Activated CD4-positive, CD25-positive, alpha-beta regulatory T cell treated with anti-CD3 and anti-CD28 coated beads, Interleukin-2, amount 50 U/mL, for 72 hours (primary cell): ENCODE data around the gene THRSP.
"Not testable (repeated sequence)": the region's sequence is repeated elsewhere in the genome, so short reads cannot be mapped to it uniquely, and the experiment has no call there.

Experiments used
- DNase-seq: peaks from one replicate; pipeline ENCODE4 v3.0.0; 2021

The THRSP gene, protein sequence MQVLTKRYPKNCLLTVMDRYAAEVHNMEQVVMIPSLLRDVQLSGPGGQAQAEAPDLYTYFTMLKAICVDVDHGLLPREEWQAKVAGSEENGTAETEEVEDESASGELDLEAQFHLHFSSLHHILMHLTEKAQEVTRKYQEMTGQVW

DNA sequence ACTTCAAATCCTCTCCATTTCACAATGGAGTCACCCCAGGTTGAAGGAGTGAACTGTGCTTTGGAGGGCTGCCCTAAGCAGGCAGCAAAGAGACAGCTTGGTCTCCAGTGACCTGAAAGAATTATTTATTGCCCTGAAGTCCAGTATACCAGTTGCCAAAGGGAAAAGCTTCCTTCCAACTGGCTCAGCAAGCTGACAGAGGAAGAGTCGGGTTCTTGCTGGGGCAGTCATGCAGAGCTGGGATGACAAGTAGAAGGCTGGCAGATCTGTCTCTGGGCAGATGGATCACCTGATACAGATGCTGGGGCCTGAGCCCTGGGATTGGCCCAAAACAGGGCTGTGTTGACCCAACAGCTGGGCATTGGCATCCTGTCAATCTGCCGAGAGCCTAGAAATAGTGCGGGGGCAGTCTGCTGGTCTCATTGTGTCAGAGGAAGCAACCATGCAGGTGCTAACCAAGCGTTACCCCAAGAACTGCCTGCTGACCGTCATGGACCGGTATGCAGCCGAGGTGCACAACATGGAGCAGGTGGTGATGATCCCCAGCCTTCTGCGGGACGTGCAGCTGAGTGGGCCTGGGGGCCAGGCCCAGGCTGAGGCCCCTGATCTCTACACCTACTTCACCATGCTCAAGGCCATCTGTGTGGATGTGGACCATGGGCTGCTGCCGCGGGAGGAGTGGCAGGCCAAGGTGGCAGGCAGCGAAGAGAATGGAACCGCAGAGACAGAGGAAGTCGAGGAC, at the start of gene THRSP:
Gene THRSP, plus strand, starts transcription at position 422 of the 742 bp plus-strand sequence. Its CDS starts 21 bp downstream, at position 443.
- DNase-seq: no peak

DNA sequence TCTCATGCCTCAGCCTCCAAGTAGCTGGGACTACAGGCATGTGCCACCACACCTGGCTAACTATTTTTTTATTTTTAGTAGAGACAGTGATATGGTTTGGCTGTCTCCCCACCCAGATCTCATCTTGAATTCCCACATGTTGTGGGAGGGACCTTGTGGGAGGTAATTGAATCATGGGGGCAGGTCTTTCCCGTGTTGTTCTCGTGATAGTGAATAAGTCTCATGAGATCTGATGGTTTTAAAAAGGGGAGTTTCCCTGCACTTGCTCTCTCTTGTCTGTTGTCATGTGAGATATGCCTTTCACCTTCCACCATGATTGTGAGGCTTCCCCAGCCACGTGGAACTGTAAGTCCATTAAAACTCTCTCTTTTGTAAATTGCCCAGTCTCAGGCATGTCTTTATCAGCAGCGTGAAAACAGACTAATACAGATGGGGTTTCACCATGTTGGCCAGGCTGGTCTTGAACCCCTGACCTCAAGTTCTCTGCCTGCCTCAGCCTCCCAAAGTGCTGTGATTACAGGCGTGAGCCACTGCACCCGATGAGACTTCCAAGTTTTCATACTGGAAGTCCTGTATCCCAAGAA, 48.6 kb upstream of the THRSP start:
- DNase-seq: not testable (repeated sequence)

DNA sequence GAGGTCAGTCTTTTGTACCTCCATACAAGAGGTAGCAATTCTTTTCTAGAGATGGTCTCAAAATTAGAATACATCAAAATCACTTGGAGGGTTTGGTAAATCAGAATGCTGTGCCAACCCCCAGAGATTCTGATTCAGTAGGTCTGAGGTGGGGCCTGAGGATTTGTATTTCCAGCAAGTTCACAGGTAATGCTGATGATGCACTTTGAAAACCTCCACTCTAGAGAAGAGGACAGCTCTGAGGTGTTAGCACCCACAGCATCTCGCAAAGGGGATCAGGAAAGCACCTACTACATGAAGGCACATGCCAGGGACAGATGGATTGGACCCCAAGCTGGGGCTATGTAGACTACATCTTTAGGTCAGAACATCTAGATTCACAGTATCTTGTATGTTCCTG, 47.8 kb upstream of the THRSP start:
- DNase-seq: no peak

DNA sequence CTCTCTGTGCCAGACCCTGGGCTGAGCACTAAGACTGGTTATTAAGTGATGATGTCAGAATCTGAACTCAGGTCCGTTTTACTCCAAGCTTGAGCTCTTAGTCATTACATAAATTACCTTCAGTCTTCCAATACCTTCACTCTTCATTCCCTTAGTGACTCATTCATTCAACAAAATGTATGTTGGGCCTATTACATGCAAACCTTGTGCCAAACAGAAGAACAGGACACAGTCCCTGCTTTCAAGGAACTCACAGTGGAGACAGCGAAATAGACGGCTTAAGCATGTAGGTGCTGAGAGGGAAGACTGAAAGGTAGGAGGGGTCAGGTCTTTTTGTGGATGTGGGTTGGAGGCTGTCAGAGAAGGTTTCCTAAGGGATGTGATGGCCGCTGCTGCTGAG, 43.9 kb upstream of the THRSP start:
- no peak for DNase-seq

DNA sequence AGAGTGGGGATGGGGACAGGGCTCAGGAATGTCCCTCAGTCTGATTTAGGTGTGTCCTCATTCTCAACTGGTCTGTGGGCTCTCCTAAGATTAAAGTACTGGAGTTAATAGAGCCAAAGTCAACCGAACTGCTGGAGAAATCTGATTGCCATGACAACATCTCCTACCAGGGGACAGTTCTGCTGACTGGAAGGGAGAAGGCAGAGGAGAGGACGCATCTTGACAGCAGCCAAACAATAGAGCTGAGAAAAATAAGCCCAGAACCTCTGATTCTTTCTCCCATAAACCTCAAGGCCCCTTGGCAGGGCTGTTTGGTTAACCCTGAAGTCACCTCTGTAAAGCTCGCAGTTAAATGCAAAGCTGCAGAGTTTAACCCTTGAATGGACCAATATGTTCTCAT, 43.4 kb upstream of the THRSP start:
- no peak for DNase-seq

DNA sequence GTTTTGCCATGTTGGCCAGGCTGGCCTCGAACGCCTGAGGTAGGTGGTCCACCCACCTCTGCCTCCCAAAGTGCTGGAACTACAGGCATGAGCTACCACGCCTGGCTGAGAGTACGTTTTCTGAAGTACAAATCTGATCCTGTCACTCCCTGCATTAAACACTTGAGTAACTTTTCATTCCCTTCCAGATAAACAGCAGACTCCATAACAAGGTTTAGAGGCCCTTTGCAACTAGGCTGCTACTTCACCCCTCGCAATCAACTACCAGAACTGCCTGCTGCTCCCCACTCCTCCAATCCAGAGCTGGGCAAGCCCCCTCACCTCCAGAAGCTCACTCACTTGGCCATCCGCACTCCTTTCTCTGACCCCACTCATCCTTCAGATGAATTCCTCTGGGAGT, 42.0 kb upstream of the THRSP start:
- no peak for DNase-seq

DNA sequence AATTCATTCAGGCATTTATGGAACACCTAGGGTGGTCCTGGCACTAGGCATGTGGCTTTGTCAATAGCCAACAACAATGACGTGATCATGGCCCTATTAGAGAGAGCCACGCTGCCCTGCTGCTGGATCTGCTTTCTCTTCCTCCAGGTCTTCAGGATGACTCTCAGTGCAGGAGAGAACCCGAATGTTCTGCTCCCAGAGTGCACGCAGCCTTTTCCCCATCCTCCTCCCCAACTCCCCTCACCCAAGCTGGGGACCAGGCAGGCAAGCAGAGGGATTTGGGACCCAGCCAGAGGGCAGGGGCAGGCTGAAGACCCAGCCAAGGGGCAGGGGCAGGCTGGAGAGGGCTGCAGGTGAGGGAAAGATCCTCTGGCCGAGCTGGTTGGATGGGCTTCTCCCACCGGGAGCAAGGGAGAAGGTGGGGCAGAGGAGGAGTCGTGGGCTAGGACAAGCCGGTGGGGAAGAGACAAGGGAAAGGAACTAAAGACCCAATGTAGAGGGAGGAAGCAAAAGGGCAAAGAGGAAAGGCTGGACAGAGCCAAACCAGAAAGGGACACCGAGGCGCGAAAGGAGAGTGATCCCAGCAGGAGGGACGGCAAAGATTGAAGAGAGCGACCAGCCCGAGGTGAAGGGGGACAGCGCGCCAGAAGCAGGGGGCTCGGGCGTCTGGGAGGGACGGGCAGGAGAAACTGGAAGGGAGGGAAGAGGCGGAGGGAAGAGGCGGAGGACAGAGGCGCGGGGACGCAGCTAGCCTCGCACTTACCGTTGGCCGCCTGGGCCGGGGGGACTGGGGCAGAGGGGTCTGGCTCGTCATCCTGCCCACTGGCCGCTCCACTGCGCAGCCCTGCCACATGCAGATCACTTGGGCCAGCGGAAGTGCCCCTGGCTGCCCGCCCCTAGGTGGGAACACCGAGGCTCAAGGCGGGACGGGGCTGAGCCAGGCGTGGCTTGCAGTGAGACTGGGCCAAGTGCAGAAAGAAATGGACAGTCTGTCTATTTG, 41.0 kb upstream of the THRSP start, which contains the start of gene KCTD14:
Gene KCTD14, minus strand, starts transcription at position 880 of the 1,000 bp plus-strand sequence. Its CDS starts 27 bp downstream, at position 853.
- no peak for DNase-seq

DNA sequence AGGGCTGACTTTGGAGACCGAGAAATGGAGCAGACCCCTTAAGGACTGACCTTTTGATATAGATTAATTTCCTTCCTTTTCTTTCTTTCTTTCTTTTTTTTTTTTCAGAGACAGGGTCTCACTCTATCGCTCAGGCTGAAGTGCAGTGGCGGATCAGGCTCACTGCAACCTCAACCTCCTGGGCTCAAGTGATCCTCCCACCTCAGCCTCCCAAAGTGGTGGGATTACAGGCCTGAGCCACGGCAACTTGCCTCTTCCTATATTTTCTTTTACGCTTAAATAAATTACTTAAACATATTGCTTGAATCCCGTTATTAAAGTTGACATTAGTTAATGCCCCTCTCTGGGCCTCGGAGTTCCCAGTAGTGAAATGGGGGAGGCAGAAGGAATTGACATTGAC, 40.2 kb upstream of the THRSP start:
- DNase-seq: no peak

DNA sequence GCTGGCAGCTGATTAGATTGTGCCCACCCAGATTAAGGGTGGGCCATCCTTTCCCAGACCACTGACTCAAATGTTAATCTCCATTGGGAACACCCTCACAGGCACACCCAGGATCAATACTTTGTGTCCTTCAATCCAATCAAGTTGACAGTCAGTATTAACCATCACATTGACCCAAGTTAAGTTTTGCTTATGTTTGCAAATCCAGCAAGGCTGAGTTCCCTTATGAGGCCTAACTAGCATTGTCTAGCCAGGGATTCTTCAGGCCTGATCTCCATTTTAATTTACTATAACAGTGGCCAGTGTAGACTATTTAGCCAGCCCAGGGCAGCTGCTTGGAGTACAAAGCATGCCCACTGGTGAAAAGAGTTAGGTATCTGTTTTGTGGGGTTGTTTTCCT, 38.3 kb upstream of the THRSP start:
- no peak for DNase-seq

DNA sequence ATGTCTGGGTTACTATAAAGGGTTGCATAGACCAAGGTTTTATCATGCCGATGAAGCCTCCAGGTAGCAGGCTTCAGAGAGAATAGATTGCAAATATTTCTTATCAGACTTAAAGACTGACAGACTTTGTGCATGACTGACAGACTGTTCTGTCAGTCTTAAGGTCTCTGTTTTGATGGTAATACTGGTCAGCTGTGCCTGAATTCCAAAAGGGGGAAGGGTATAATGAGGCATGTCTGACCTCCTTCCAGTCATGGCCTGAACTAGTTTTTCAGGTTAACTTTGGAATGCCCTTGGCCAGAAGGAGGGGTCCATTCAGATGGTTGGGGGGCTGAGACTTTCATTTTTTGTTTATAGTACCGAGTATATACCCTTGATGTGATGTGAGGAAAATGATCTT, 35.9 kb upstream of the THRSP start:
- DNase-seq: no peak

DNA sequence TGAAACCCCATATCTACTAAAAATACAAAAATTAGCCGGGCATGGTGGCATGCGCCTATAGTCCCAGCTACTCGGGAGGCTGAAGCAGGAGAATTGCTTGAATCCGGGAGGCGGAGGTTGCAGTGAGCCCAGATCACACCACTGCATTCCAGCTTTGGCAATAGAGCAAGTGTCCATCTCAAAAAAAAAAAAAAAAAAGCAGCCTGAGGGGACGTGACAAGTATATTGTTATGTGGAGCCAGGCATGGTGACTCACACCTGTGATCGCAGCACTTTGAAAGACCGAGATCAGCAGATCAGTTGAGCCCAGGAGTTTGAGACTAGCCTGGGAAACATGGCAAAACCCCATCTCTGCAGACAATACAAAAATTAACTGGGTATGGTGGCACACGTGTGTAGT, 35.2 kb upstream of the THRSP start:
- not testable (repeated sequence) for DNase-seq

DNA sequence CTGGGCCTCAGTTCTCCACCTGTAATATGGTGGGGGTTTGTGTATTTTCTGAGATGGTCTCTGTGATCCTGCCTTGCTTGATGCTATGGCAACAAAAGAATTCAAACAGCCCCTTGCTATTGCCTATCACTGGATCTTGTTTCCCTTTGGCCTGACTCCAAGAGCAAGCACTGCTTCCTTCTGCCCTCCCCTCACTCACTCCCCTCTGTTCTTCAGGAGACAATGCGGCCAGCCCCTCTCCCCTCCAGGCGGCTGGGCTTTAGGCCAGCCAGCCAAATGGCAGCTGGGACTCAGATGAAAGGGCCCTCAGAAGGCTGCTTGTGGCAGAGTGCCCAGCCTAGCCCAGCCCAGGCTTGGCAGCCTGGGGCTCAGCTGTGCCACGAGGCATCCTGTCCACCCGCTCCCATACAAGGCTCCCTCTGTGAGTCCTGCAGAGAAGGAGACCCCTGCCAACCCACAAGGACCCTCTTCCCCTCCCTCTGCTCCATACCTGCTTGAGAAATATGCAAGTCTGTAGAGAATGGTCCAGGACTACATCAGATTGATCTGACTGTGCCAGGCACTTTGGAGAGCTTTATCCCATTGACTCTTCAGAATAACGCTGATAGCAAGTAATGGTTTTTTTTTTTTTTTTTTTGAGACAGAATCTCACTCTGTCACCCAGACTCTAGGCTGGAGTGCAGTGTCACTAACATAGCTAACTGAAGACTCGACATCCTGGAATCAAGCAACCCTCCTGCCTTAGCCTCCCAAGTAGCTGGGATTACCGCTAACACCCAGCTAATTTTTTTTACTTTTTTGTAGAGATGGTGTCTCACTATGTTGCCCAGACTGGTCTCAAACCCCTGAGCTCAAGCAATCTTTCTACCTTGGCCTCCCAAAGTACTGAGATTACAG, 33.0 kb upstream of the THRSP start:
- no peak for DNase-seq

DNA sequence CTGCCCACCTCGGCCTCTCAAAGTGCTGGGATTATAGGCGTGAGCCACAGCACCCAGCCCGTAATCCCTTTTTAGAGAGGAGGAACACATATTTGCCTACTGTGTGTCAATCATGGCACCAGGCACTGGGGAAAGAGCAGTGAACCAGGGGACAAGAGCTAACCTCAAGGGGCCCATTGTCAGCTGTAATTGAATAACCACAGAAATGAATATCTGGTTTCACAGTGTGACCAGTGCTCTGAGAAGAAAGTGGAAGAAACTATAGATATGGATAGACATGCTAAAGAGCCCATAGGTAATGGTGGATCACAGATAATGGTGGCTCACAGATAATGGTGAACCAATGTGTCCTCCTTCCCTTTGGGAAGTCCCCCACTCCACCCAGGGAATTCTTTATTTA, 32.0 kb upstream of the THRSP start:
- no peak for DNase-seq

DNA sequence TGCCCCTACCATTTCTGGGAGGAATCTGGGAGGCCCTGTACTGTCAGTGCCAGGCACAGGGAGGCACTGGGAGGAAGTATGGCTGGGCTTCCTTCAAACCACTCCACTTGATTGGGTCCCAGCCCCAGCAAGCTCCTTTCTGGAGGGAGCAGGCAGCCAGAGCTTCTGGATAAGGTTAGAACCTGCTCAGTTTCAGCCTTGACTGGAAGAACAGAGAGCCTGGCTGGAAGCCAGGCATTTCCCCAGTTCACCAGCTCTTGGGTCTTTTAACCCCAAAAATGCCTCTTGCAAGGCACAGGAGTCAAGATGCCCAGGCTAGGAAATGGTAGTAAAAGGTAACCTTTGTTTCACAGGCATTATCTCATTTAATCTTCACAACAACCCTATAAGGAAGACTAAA, 31.6 kb upstream of the THRSP start:
- no peak for DNase-seq

DNA sequence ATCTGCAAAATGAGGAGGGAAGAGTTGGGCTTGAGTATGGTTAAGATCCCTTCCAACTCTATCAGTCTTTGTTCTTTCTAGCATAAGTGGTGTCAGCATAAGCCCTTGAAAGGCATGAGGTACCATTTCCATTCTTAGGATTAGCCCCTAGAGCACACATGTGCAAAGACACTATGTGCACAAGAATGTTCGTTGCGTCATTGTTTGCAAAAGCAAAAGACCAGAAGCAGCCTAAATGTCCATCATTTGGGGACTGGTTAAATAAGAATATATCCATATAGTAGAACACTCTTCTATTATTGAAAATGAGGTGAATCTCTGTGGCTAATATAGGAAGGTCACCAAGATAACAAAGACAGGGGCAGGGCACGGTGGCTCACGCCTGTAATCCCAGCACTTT, 30.6 kb upstream of the THRSP start:
- no peak for DNase-seq

DNA sequence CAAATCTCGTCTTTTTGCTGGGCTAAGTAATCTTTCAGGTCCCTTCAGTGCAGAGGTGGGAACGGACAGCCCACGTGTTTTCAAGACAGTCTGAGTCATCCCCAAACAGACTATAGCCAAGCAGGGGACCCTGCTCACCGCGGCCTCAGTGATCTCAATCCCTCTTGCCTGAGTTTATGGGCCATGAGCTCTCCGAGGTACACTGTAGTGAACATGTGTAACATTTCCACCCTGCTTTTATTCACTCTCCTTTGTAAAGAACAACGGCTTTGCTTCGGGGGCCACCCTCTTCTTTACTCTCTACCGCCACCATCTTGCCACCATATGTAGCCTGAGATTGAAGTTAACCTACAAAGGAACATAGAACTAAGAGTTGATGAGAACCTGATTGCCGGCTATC, 29.0 kb upstream of the THRSP start:
- DNase-seq: no peak

DNA sequence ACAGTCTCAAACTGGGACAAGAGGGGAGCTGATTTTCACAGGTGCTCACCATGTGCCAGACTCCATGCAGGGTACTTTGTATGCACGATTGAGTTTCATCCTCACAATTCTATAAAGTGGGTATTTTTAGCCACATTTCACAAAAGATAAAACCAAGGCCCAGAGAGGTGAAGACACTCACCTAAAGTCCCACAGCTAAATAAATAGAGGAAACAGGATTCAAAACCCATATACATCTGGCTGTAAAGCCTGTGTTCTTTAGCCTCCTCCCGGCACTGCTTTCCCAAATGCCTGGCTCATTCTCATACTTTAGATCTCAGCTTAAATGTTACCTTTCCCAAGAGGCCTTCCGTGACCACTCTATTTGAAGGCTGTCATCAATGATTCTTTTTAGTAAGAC, 27.3 kb upstream of the THRSP start:
- no peak for DNase-seq

DNA sequence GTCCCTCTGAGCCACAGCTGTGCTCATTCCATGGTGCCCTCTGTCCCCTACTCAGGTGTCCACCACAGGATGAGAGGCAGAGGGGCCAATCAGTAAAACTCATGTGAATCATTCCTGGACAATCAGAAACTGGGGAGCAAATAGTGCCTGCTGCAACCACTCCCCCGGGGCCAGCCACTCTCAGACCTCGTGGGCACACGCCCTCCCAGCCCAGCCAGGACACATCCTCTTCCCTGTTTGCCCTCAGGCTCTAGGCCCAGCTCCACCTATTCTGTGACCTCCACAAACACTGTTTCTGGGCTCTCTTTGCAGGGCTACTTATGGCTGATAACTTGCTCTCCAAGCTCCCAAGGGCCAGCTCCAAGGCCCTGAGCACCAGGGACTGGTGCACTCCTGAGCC, 26.6 kb upstream of the THRSP start:
- no peak for DNase-seq

DNA sequence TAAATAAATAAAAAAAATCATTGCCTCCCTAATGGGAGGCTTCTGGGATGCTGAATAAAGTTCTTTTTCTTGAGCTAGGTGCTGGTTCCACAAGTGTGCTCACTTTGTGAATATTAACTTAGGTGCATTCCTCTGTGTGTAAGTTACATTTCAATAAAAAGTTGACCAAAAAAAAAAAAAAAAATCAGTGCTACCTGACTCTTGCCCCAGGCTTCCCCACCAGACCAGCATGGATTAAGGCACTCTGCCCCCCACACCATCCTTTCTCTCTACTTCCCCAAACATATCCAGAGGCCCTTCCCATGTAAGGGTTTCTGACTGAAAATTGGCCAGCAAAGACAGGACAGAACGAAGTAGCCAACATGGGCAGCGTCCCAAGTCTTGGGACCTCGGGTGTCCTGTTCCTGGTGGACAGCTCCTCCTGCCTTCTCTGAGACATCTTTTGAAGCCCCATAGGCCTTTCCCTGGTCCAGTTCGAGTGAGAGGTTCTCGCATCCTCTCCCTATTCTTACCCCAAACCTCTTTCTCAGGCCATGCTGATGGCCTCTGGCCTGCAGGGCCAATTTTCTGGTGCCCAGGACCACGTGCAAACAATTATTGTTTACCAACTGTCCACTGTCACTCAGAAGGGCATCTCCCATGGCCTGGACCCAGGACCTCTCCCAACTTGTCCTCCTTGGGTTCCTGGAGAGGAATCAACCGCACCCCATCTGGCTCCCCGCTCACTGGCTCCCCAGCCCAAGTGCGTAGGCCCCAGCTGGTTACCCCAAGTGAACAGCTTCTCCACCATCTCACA, 25.6 kb upstream of the THRSP start:
- no peak for DNase-seq

DNA sequence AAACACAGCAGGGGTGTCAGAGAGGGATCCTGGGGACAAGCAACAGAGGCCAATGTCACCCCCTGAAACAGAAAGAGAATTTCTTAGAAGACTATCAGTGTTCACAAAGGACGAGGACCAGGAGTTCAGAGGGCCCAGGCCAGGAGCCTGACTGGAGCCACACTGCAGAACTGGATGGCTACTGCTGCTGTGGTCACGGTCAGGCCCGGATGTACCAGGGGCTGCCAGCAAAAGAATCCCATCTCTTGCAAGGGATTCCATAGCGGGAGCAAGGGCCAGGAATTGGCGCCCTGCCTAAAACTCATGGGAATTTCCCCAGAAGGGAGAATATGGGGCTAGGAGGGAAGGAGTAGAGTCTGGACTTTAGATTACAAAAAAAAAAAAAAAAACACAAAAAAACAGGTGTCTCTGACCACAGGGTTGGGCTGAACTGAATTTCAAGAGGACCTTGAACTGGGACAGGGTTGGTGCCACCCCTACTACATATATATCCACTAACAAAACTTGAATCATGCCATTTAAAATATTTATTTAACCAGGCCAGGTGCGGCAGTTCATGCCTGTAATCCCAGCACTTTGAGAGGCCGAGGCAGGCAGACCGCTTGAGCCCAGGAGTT, 24.9 kb upstream of the THRSP start:
- no peak for DNase-seq

DNA sequence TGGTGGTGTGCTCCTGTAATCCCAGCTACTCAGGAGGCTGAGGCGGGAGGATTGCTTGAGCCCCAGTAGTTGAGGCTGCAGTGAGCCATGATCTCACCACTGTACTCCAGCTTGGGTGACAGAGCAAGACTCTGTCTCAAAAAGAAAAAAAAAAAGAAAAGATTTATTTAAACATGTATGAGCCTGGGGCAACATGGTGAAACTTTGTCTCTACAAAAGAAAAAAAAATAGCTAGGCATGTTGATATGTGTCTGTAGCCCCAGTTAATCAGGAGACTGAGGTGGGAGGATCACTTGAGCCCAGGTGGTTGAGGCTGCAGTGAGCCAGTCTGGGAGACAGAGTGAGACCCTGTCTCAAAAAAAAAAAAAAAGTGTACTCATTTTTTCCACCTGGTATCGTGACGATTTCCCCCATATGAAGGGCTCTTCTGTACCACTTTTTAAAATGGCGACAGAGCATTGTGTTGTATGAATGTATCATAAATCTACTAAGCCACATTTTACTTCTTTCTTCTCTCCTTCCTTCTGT, 24.2 kb upstream of the THRSP start:
- DNase-seq: no peak
